ENCODE results near the gene ARFGAP1. TPM values are rescaled to one million over a fixed set of nuclear protein-coding genes. Genes with fewer than 3 reads are reported as not detected.
"Not testable (repeated sequence)": the region's sequence is repeated elsewhere in the genome, so short reads cannot be mapped to it uniquely, and the experiment has no call there.

ARFGAP1 gene
- total and polyA plus RNA-seq, 3 experiments from 2014 or later: 22.7 to 77.5 (median 71.0) TPM

GRCh38 chr20:63244468-63244867, 28.1 kb upstream of the ARFGAP1 start:
- CTCF ChIA-PET: no interaction called here
- no peaks in the 10 kb centered on the region for H3K36me3 Mint-ChIP-seq
- POLR2A ChIA-PET: no interaction called here
- no peak overlapping the region for H3K4me3 Mint-ChIP-seq
- Histone ChIP-seq H3K27me3 (ENCODE audit: insufficient read depth, low read length, poor library complexity, severe bottlenecking) (no peaks in the 10 kb centered on the region), H3K9me3 (ENCODE audit: low read length) (no peaks in the 10 kb centered on the region), H3K4me3 (ENCODE audit: low read length) (no peak overlapping the region), H3K36me3 (ENCODE audit: insufficient read depth, low read length) (no peaks in the 10 kb centered on the region), H3K4me1 (ENCODE audit: insufficient read depth, low read length) (no peaks in the 10 kb centered on the region), H3K27ac (ENCODE audit: low read depth, low read length) (no peak overlapping the region)
- no peak overlapping the region for H3K27ac Mint-ChIP-seq
- H3K27me3 Mint-ChIP-seq: peaks cover 12 to 30% of the 10 kb centered on the region in 2 donors
- H3K9me3 Mint-ChIP-seq: no peaks in the 10 kb centered on the region
- peaks cover 0 to 4% (median 0%) of the 10 kb centered on the region in 3 donors for H3K4me1 Mint-ChIP-seq
- no peak for DNase-seq

GRCh38 chr20:63246490-63247288, 25.9 kb upstream of the ARFGAP1 start:
- Histone ChIP-seq H3K4me1 (ENCODE audit: insufficient read depth, low read length) (no peaks in the 10 kb centered on the region), H3K4me3 (ENCODE audit: low read length) (no peak overlapping the region), H3K36me3 (ENCODE audit: insufficient read depth, low read length) (no peaks in the 10 kb centered on the region), H3K9me3 (ENCODE audit: low read length) (no peaks in the 10 kb centered on the region), H3K27me3 (ENCODE audit: insufficient read depth, low read length, poor library complexity, severe bottlenecking) (peaks cover 3% of the 10 kb centered on the region), H3K27ac (ENCODE audit: low read depth, low read length) (no peak overlapping the region)
- CTCF ChIA-PET: no interaction called here
- POLR2A ChIA-PET: no interaction called here
- peaks cover 18 to 44% of the 10 kb centered on the region in 2 donors for H3K27me3 Mint-ChIP-seq
- no peak overlapping the region for H3K4me3 Mint-ChIP-seq
- no peak for DNase-seq
- H3K4me1 Mint-ChIP-seq: peaks cover 0 to 4% (median 0%) of the 10 kb centered on the region in 3 donors
- H3K9me3 Mint-ChIP-seq: no peaks in the 10 kb centered on the region
- no peaks in the 10 kb centered on the region for H3K36me3 Mint-ChIP-seq
- H3K27ac Mint-ChIP-seq: no peak overlapping the region

GRCh38 chr20:63247671-63248228, 24.9 kb upstream of the ARFGAP1 start:
- H3K36me3 ChIP-seq (ENCODE audit: insufficient read depth, low read length): no peaks in the 10 kb centered on the region
- no peaks in the 10 kb centered on the region for H3K9me3 ChIP-seq (ENCODE audit: low read length)
- Mint-ChIP-seq H3K4me1 (peaks cover 2 to 6% (median 2%) of the 10 kb centered on the region in 3 donors), H3K27me3 (peaks cover 27 to 49% of the 10 kb centered on the region in 2 donors), H3K36me3 (no peaks in the 10 kb centered on the region), H3K9me3 (no peaks in the 10 kb centered on the region), H3K27ac (no peak overlapping the region), H3K4me3 (no peak overlapping the region)
- H3K27me3 ChIP-seq (ENCODE audit: insufficient read depth, low read length, poor library complexity, severe bottlenecking): peaks cover 7% of the 10 kb centered on the region
- no peaks in the 10 kb centered on the region for H3K4me1 ChIP-seq (ENCODE audit: insufficient read depth, low read length)
- POLR2A ChIA-PET: no interaction called here
- no peak overlapping the region for H3K4me3 ChIP-seq (ENCODE audit: low read length)
- no peak overlapping the region for H3K27ac ChIP-seq (ENCODE audit: low read depth, low read length)
- DNase-seq: no peak
- CTCF ChIA-PET: no interaction called here

GRCh38 chr20:63248835-63249591, 23.6 kb upstream of the ARFGAP1 start:
- Mint-ChIP-seq H3K27me3 (peaks cover 31 to 50% of the 10 kb centered on the region in 2 donors), H3K4me3 (no peak overlapping the region), H3K4me1 (peaks cover 5 to 12% (median 5%) of the 10 kb centered on the region in 3 donors), H3K9me3 (no peaks in the 10 kb centered on the region), H3K27ac (peak overlapping the region in 1 of 8 donors; percentile 21), H3K36me3 (no peaks in the 10 kb centered on the region)
- H3K4me1 ChIP-seq (ENCODE audit: insufficient read depth, low read length): no peaks in the 10 kb centered on the region
- H3K9me3 ChIP-seq (ENCODE audit: low read length): no peaks in the 10 kb centered on the region
- DNase-seq: no peak
- no peak overlapping the region for H3K27ac ChIP-seq (ENCODE audit: low read depth, low read length)
- peaks cover 13% of the 10 kb centered on the region for H3K27me3 ChIP-seq (ENCODE audit: insufficient read depth, low read length, poor library complexity, severe bottlenecking)
- ChIA-PET POLR2A (no interaction called here), CTCF (no interaction called here)
- no peak overlapping the region for H3K4me3 ChIP-seq (ENCODE audit: low read length)
- no peaks in the 10 kb centered on the region for H3K36me3 ChIP-seq (ENCODE audit: insufficient read depth, low read length)

- Mint-ChIP-seq H3K4me3 (no peak overlapping the region), H3K4me1 (peaks cover 5 to 12% (median 5%) of the 10 kb centered on the region in 3 donors), H3K9me3 (no peaks in the 10 kb centered on the region), H3K27me3 (peaks cover 31 to 54% of the 10 kb centered on the region in 2 donors), H3K36me3 (no peaks in the 10 kb centered on the region), H3K27ac (no peak overlapping the region)
- Histone ChIP-seq H3K4me1 (ENCODE audit: insufficient read depth, low read length) (no peaks in the 10 kb centered on the region), H3K9me3 (ENCODE audit: low read length) (no peaks in the 10 kb centered on the region), H3K27ac (ENCODE audit: low read depth, low read length) (no peak overlapping the region), H3K36me3 (ENCODE audit: insufficient read depth, low read length) (no peaks in the 10 kb centered on the region), H3K4me3 (ENCODE audit: low read length) (no peak overlapping the region), H3K27me3 (ENCODE audit: insufficient read depth, low read length, poor library complexity, severe bottlenecking) (peaks cover 14% of the 10 kb centered on the region)
- POLR2A ChIA-PET: no interaction called here
- CTCF ChIA-PET: no interaction called here
- no peak for DNase-seq
Measured at GRCh38 chr20:63249891-63250290, 22.7 kb upstream of the ARFGAP1 start.

GRCh38 chr20:63251350-63251749, 21.3 kb upstream of the ARFGAP1 start:
- POLR2A ChIA-PET; H3K4me3 Mint-ChIP-seq; DNase-seq; H3K9me3 Mint-ChIP-seq; CTCF ChIA-PET; H3K36me3 Mint-ChIP-seq; H3K4me1 ChIP-seq (ENCODE audit: insufficient read depth, low read length); H3K27ac ChIP-seq (ENCODE audit: low read depth, low read length); H3K9me3 ChIP-seq (ENCODE audit: low read length); H3K36me3 ChIP-seq (ENCODE audit: insufficient read depth, low read length); H3K4me3 ChIP-seq (ENCODE audit: low read length): not testable (repeated sequence)
- H3K4me1 Mint-ChIP-seq: peaks cover 5 to 16% (median 9%) of the 10 kb centered on the region in 3 donors
- peaks cover 35 to 63% of the 10 kb centered on the region in 2 donors for H3K27me3 Mint-ChIP-seq
- H3K27ac Mint-ChIP-seq: peak overlapping the region in 1 of 8 donors; percentile 14
- H3K27me3 ChIP-seq (ENCODE audit: insufficient read depth, low read length, poor library complexity, severe bottlenecking): peaks cover 28% of the 10 kb centered on the region

- Mint-ChIP-seq H3K9me3 (no peaks in the 10 kb centered on the region), H3K4me3 (no peak overlapping the region), H3K27ac (no peak overlapping the region), H3K4me1 (peaks cover 5 to 12% (median 9%) of the 10 kb centered on the region in 3 donors), H3K27me3 (peaks cover 36 to 72% of the 10 kb centered on the region in 2 donors), H3K36me3 (peaks cover 0 to 3% (median 0%) of the 10 kb centered on the region in 3 donors)
- no peak overlapping the region for H3K27ac ChIP-seq (ENCODE audit: low read depth, low read length)
- ChIA-PET CTCF (no interaction called here), POLR2A (no interaction called here)
- DNase-seq: no peak
- peaks cover 28% of the 10 kb centered on the region for H3K27me3 ChIP-seq (ENCODE audit: insufficient read depth, low read length, poor library complexity, severe bottlenecking)
- H3K4me3 ChIP-seq (ENCODE audit: low read length): no peak overlapping the region
- no peaks in the 10 kb centered on the region for H3K9me3 ChIP-seq (ENCODE audit: low read length)
- no peaks in the 10 kb centered on the region for H3K4me1 ChIP-seq (ENCODE audit: insufficient read depth, low read length)
- H3K36me3 ChIP-seq (ENCODE audit: insufficient read depth, low read length): no peaks in the 10 kb centered on the region
Measured at GRCh38 chr20:63252284-63252711, 20.3 kb upstream of the ARFGAP1 start.

- POLR2A ChIA-PET: no interaction called here
- Mint-ChIP-seq H3K4me1 (peaks cover 5 to 12% (median 9%) of the 10 kb centered on the region in 3 donors), H3K27ac (peak overlapping the region in 1 of 8 donors; percentile 59), H3K27me3 (peaks cover 38 to 77% of the 10 kb centered on the region in 2 donors), H3K36me3 (peaks cover 0 to 3% (median 0%) of the 10 kb centered on the region in 3 donors), H3K4me3 (peak overlapping the region in 5 of 7 donors; percentile 28 to 58 (median 51)), H3K9me3 (no peaks in the 10 kb centered on the region)
- Histone ChIP-seq H3K4me3 (ENCODE audit: low read length) (no peak overlapping the region), H3K4me1 (ENCODE audit: insufficient read depth, low read length) (no peaks in the 10 kb centered on the region), H3K36me3 (ENCODE audit: insufficient read depth, low read length) (no peaks in the 10 kb centered on the region), H3K27ac (ENCODE audit: low read depth, low read length) (no peak overlapping the region), H3K27me3 (ENCODE audit: insufficient read depth, low read length, poor library complexity, severe bottlenecking) (peaks cover 28% of the 10 kb centered on the region), H3K9me3 (ENCODE audit: low read length) (no peaks in the 10 kb centered on the region)
- CTCF ChIA-PET: no interaction called here
- no peak for DNase-seq
Measured at GRCh38 chr20:63253065-63253437, 19.6 kb upstream of the ARFGAP1 start.
